SIG-M5 treated with dmso at 0.1 percent for 504 hours (cell line): ENCODE data around the gene ZNF692.
A peak's percentile ranks its signal among the peaks of the same experiment; 100 is the strongest.
"Not testable (repeated sequence)": the region's sequence is repeated elsewhere in the genome, so short reads cannot be mapped to it uniquely, and the experiment has no call there.

Experiments used
- DNase-seq: peaks from one replicate; lab custom pipeline; 2025; ENCODE audit not compliant: unreplicated experiment; lab: John Stamatoyannopoulos, UW

Gene ZNF692

DNA sequence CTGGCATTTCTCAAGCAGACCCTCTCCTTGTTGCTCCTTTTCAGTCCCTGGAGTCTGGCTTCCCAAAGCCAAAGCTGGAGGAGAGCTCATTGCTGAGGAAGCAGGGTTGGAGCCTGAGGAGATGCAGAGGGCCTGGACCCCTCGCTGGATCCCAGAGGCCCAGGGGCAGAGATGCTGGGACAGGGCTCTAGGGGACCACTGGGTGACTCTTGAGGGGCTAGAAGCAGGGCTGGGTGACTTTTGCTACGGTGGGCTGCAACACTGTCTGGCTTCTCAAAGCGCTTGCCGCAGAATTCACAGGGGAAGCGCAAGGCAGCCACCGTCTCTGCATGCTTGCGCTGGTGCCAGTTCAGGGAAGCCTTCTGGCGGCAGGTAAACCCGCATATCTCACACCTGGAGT is 8.8 kb downstream of the ZNF692 start:
- DNase-seq: no peak

GRCh38 chr1:248849637-248850036 is 9.2 kb downstream of the ZNF692 start:
- no peak for DNase-seq

DNA sequence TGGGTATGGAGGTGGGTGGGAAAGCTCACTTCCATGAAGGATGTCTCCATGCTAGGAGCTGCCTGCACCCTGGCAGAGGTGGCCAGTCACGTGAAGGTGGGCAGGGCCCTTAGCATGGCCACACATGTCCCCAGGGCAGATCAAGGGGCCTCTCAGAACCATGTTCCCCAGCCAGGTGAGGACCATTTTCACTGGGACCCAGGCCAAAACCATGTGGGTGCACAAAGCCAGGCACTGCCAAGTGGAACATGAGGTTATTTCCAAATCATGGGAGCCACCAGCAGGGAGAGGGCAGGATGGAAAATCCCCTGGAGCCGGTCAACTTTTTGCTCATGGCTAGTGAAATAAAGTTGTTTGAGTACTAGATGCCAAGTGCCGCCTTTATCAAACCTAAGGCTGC is 9.7 kb downstream of the ZNF692 start:
- DNase-seq: no peak

- DNase-seq: no peak
Observed at GRCh38 chr1:248848602-248849001, 10.3 kb downstream of the ZNF692 start.

GRCh38 chr1:248847956-248848561 is 10.8 kb downstream of the ZNF692 start:
- no peak for DNase-seq

DNA sequence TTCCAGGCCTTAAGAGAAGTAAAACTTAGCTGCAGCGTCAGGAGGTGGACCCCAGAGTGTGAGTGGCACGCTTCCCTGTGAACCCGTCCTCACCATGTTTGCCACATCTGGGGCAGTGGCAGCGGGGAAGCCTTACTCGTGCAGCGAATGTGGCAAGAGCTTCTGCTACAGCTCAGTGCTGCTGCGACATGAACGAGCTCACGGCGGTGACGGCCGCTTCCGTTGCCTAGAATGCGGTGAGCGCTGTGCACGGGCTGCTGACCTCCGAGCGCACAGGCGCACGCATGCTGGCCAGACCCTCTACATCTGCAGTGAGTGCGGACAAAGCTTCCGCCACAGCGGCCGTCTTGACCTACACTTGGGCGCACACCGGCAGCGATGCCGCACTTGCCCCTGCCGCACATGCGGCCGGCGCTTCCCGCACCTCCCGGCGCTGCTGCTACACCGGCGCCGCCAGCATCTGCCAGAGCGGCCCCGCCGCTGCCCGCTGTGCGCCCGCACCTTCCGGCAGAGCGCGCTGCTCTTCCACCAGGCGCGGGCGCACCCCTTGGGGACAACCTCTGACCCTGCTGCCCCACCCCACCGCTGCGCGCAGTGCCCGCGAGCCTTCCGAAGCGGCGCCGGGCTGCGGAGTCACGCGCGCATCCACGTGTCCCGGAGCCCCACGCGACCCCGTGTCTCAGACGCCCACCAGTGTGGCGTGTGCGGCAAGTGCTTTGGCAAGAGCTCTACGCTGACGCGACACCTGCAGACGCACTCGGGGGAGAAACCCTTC is 11.5 kb downstream of the ZNF692 start:
- no peak for DNase-seq

GRCh38 chr1:248844526-248844925 is 14.4 kb downstream of the ZNF692 start:
- DNase-seq: no peak

- DNase-seq: no peak
Observed at GRCh38 chr1:248843687-248844086, 15.2 kb downstream of the ZNF692 start.

DNA sequence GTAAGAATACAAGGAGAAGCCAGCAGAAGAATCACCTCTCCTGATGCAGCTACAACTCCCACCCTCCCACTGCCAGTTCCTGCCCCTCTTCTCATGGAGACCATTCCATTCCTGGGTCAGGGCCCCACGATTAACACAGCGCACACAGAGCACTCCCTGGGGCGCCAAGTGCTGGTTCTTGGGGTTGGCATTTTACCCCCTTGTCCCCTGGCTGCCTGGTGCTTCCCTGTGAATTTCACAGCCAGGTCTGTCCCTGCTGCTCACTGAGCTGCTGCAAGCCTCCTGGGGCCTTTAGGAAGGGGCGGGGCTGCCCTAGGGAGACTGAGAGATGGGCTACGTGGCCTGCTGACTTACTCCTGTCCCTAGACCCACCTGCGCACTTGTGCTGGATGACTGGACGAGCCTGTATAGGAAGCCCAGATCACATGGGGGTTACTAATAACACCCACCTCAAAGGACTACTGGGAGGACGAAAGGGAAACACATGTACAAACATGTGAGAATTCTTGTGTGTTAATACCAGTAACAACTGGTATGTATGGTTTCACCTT is 16.0 kb downstream of the ZNF692 start:
- DNase-seq: no peak

DNA sequence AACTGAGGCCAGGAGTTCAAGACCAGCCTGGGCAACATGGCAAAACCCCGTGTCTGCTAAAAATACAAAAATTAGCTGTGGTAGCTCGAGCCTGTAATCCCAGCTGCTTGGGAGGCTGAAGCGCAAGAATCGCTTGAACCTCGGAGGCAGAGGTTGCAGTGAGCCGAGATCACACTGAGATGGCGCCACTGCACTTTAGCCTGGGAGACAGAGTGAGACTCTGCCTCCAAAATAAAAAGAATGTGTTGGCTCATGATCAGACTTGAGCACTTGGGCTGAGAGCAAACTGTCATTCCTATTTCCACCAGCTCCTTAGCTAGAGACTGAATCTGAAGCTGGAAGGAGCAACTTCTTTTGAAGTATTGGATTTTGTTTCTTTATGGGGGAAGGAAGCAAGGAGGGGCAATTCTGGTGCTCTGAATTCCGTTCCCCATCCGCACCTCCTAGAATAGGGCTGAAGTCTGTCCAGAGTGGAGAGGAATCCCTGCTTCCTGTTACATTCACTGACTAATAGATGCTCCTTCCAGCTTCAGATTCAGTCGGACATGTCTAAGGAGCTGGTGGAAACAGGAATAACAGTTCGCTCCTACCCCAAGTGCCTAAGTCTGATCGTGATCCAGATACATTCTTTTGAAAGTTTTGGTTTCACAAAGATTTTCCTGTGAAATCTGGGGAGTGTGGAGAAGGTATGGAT is 17.0 kb downstream of the ZNF692 start:
- DNase-seq: peak; percentile 47

GRCh38 chr1:248840946-248841345 is 17.9 kb downstream of the ZNF692 start:
- no peak for DNase-seq

- DNase-seq: no peak
Observed at GRCh38 chr1:248839168-248839555, 19.7 kb downstream of the ZNF692 start.

- peak; percentile 86 for DNase-seq
Observed at GRCh38 chr1:248838357-248839167, 20.3 kb downstream of the ZNF692 start.

- DNase-seq: peak; percentile 98
Observed at GRCh38 chr1:248837781-248838356, 21.0 kb downstream of the ZNF692 start, which contains the start of gene ZNF672. Gene ZNF672 (plus strand): TSS chr1:248838224. CDS start chr1:248847275, 9,051 bp downstream.

DNA sequence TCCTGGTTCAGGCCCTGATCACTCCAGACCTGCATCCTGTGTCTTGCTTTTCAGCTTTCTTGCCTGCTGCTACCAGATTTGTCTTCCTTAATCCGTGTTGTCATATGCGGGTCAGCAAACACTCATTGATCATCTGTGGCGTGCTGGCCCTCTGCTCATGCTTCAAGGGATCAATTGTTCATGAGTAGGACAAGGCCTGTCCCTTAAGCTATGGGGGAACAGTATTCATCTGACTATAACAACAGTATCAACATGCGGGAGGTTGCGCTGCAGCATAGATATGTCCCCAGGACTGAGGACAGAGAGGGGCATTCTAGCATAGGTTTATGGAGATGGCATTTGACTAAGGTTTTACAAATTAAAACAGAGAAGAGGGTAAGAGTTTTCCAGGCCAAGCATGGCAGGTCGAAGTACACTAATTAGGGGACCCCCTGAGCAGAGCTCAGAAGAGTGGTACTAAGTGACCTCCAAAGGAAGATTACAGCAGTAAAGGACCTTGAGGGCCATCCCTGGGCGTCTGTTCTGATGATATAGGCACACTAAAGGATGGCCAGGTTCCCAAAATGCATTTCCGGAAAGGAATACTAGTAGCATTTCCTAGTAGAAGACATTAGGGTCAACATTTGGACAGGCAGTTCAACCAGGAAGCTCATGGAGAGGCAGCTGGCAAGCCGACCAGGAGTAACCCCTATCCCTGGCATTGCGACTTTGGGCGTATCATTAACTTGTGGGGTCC is 21.7 kb downstream of the ZNF692 start:
- no peak for DNase-seq

DNA sequence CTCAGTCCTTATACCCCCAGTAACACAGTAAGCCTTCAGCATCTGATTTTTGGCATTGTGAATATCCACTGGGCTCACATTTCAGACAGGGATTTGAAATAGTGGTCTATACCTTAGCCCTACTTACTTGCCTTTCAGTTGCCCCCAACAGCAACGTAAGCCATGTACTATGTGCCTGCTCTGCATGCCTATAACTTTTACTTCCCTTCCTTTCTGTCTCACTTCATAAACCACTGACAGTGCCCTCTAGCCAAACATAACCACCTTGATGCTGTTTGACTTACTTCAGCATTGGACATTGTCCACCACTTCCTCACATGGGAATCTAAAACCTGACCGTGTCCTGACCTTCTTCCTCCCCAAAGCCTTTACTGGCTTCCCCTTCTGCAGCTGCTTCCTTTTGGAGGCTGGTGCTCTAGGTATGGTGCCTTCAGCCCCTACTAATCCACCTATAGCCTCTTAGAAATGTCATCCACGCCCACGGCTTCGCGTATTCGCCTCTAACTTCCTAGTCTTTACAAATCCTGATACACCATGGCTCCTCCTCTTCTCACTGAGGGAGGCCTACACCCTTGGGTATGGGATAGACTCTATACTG is 24.4 kb downstream of the ZNF692 start:
- peak; percentile 32 for DNase-seq

- DNase-seq: no peak
Observed at GRCh38 chr1:248831842-248832241, 27.0 kb downstream of the ZNF692 start.

- DNase-seq: not testable (repeated sequence)
Observed at GRCh38 chr1:248830718-248831017, 28.2 kb downstream of the ZNF692 start.

GRCh38 chr1:248828845-248829244 is 30.0 kb downstream of the ZNF692 start:
- peak; percentile 99 for DNase-seq
